CD14-positive monocyte (primary cell): ENCODE results near the gene GPR158. TPM values are rescaled to one million over a fixed set of nuclear protein-coding genes. Genes with fewer than 3 reads are reported as not detected.

Experiments used
- DNase-seq, 3 donors: peaks; one replicate each; pipeline ENCODE4 v3.0.0-alpha.2; 2011 to 2022
- H2AFZ ChIP-seq: 2 replicates; pipeline ENCODE4 v1.6.0; 2012; ENCODE audit warnings: mild to moderate bottlenecking, low read depth, low read length, inconsistent platforms; ENCODE audit not compliant: insufficient read depth, poor library complexity, severe bottlenecking
- H3K27ac ChIP-seq, 2 donors: 1 replicate in 1 of 2; 2 replicates in 1 of 2; pipeline ENCODE4 v1.5.1; 2012 to 2013; ENCODE audit warnings: low read length in 2 of 2, control low read depth in 1 of 2, inconsistent platforms in 1 of 2, low read depth in 1 of 2, mild to moderate bottlenecking in 1 of 2
- H3K27me3 ChIP-seq, 2 donors: one replicate each; pipeline versions ENCODE4 v1.6.0 to v1.6.1; 2011 to 2013; ENCODE audit warnings: low read length in 2 of 2; ENCODE audit not compliant: control insufficient read depth in 2 of 2, insufficient read depth in 2 of 2
- H3K36me3 ChIP-seq, 2 donors: replicated peaks in 1 of 2; 1 replicate in 1 of 2; 2 replicates in 1 of 2; pipeline versions ENCODE4 v1.5.1 to v1.6.1; 2012 to 2013; ENCODE audit warnings: low read length in 2 of 2, control low read depth in 1 of 2, inconsistent platforms in 1 of 2, mild to moderate bottlenecking in 1 of 2; ENCODE audit not compliant: insufficient read depth in 2 of 2, control insufficient read depth in 1 of 2
- H3K4me1 ChIP-seq, 2 donors: 1 replicate in 1 of 2; 2 replicates in 1 of 2; pipeline versions ENCODE4 v1.5.1 to v1.6.1; 2012 to 2013; ENCODE audit warnings: low read length in 2 of 2, control low read depth in 1 of 2, inconsistent platforms in 1 of 2, mild to moderate bottlenecking in 1 of 2, moderate library complexity in 1 of 2; ENCODE audit not compliant: insufficient read depth in 2 of 2, control insufficient read depth in 1 of 2
- H3K4me2 ChIP-seq: replicated peaks from 2 replicates; pipeline ENCODE3; 2012; ENCODE audit warnings: low read length, moderate library complexity, mild to moderate bottlenecking; ENCODE audit not compliant: poor library complexity, severe bottlenecking; ENCODE audit errors: extremely low read depth
- H3K4me3 ChIP-seq, 3 experiments: fragments of 200-600 bp in 1 of 3; sonication (generic) in 1 of 3; replicated peaks in 1 of 3; 1 replicate in 2 of 3; 2 replicates in 1 of 3; pipeline ENCODE4 v1.5.1; 2011 to 2013; ENCODE audit warnings: low read length in 3 of 3, mild to moderate bottlenecking in 3 of 3, control low read depth in 2 of 3, low read depth in 2 of 3, inconsistent platforms in 1 of 3, moderate library complexity in 1 of 3
- H3K79me2 ChIP-seq: 2 replicates; pipeline ENCODE4 v1.6.0; 2012; ENCODE audit warnings: mild to moderate bottlenecking, control low read depth, inconsistent platforms, low read length, moderate library complexity; ENCODE audit not compliant: insufficient read depth
- H3K9ac ChIP-seq: 2 replicates; pipeline ENCODE4 v1.6.0; 2017; ENCODE audit warnings: low read length, mild to moderate bottlenecking; ENCODE audit not compliant: insufficient read depth, poor library complexity, severe bottlenecking
- H3K9me3 ChIP-seq, 2 donors: replicated peaks in 1 of 2; 1 replicate in 1 of 2; 2 replicates in 1 of 2; pipeline versions ENCODE4 v1.5.1 to v1.6.1; 2012 to 2013; ENCODE audit warnings: low read length in 2 of 2, control low read depth in 1 of 2; ENCODE audit not compliant: control insufficient read depth in 1 of 2, insufficient read depth in 1 of 2
- H4K20me1 ChIP-seq: 2 replicates; pipeline ENCODE4 v1.6.0; 2012; ENCODE audit warnings: mild to moderate bottlenecking, low read length, control low read depth, moderate library complexity; ENCODE audit not compliant: insufficient read depth
- H3K27ac Mint-ChIP-seq, 7 donors: one replicate each; pipeline ENCODE4 v1.8.0; 2020; ENCODE audit warnings: mild to moderate bottlenecking in 7 of 7, mixed read lengths in 7 of 7, moderate library complexity in 6 of 7, inconsistent platforms in 2 of 7
- H3K27me3 Mint-ChIP-seq, 3 donors: one replicate each; pipeline ENCODE4 v1.8.0; 2021 to 2022; ENCODE audit warnings: low read depth in 3 of 3, mild to moderate bottlenecking in 3 of 3, mixed read lengths in 3 of 3, moderate library complexity in 3 of 3, inconsistent platforms in 1 of 3
- H3K36me3 Mint-ChIP-seq, 2 donors: one replicate each; pipeline ENCODE4 v1.8.0; 2020; ENCODE audit warnings: mixed read lengths in 2 of 2, inconsistent platforms in 1 of 2, mild to moderate bottlenecking in 1 of 2
- H3K4me1 Mint-ChIP-seq: one replicate; pipeline ENCODE4 v1.8.0; 2020; ENCODE audit warnings: mild to moderate bottlenecking, mixed read lengths
- H3K4me3 Mint-ChIP-seq, 2 donors: one replicate each; pipeline ENCODE4 v1.8.0; 2020; ENCODE audit warnings: mild to moderate bottlenecking in 2 of 2, mixed read lengths in 2 of 2, moderate library complexity in 1 of 2
- H3K9me3 Mint-ChIP-seq, 7 donors: one replicate each; pipeline ENCODE4 v1.8.0; 2020 to 2022; ENCODE audit warnings: mixed read lengths in 7 of 7, mild to moderate bottlenecking in 6 of 7, moderate library complexity in 6 of 7, inconsistent platforms in 2 of 7
- CTCF ChIP-seq: fragments of 200-600 bp; IDR thresholded peaks from one replicate; pipeline ENCODE4 v1.8.0; 2022; ENCODE audit warnings: antibody characterized with exemption, mild to moderate bottlenecking
- WGBS: methylation state at CpG from one replicate; pipeline ENCODE4 v1.1.5; 2013; ENCODE audit warnings: missing lambda C conversion rate; ENCODE audit not compliant: insufficient coverage; 5-methylcytosine and 5-hydroxymethylcytosine counted together
- intact Hi-C, 2 donors: fragments of 100-400 bp; cut with micrococcal nuclease; formaldehyde crosslinking; loops; one replicate each; pipeline versions ENCODE4 v1.15.0 to v1.15.1; 2023
- polyA plus RNA-seq, 3 donors: library from polyadenylated mRNA; depleted of rRNA in 1 of 3; unstranded in 2 of 3; stranded (reverse) in 1 of 3; fragments of 300-500 nt in 2 of 3; fragments of >200 nt in 1 of 3; fragmentation: Illumina TruSeq in 2 of 3; gene quantifications; 1 replicate in 2 of 3; 2 replicates in 1 of 3; pipeline ENCODE4 v1.2.3, GENCODE V29; 2012 to 2021

The GPR158 gene
- polyA plus RNA-seq, 3 donors, result not detected

GRCh38 chr10:25232204-25232603, 57.4 kb downstream of the GPR158 start:
- WGBS, result no CpG with 5 or more reads among the region's 2 CpGs
- Histone ChIP-seq H3K4me1 (no peaks in the 10 kb centered on the region), H3K27me3 (no peaks in the 10 kb centered on the region), H3K4me3 (no peak overlapping the region), H3K27ac (no peak overlapping the region), H3K9me3 (no peaks in the 10 kb centered on the region), H2AFZ (no peak overlapping the region), H3K36me3 (no peaks in the 10 kb centered on the region), H3K79me2 (no peaks in the 10 kb centered on the region), H3K4me2 (no peak overlapping the region), H4K20me1 (no peaks in the 10 kb centered on the region), H3K9ac (no peak overlapping the region)
- Mint-ChIP-seq H3K9me3 (peaks cover 0 to 2% (median 0%) of the 10 kb centered on the region in 7 donors), H3K4me1 (no peaks in the 10 kb centered on the region), H3K4me3 (no peak overlapping the region), H3K27me3 (no peaks in the 10 kb centered on the region), H3K27ac (no peak overlapping the region), H3K36me3 (no peaks in the 10 kb centered on the region)
- DNase-seq, result no peak
- intact Hi-C loops, result no loop called here
- no peak for TF ChIP-seq CTCF

- H3K4me3 ChIP-seq, result no peak overlapping the region
- H3K9me3 ChIP-seq, result no peaks in the 10 kb centered on the region
- H3K4me1 ChIP-seq, result no peaks in the 10 kb centered on the region
- no peak overlapping the region for H3K4me2 ChIP-seq
- H3K27ac ChIP-seq, result no peak overlapping the region
- H3K79me2 ChIP-seq, result no peaks in the 10 kb centered on the region
- Mint-ChIP-seq H3K36me3 (no peaks in the 10 kb centered on the region), H3K4me3 (no peak overlapping the region), H3K4me1 (no peaks in the 10 kb centered on the region), H3K9me3 (peaks cover 0 to 6% (median 4%) of the 10 kb centered on the region in 7 donors), H3K27me3 (no peaks in the 10 kb centered on the region), H3K27ac (no peak overlapping the region)
- no CpG with 5 or more reads among the region's 1 CpG for WGBS
- no peaks in the 10 kb centered on the region for H3K27me3 ChIP-seq
- no peak overlapping the region for H3K9ac ChIP-seq
- no peak overlapping the region for H2AFZ ChIP-seq
- intact Hi-C loops, result no loop called here
- H4K20me1 ChIP-seq, result no peaks in the 10 kb centered on the region
- no peaks in the 10 kb centered on the region for H3K36me3 ChIP-seq
- TF ChIP-seq CTCF, result no peak
- no peak for DNase-seq
These were observed 70.4 kb downstream of the GPR158 start for GRCh38 chr10:25245165-25245564.
